SK-N-SH (cell line): Measurements from ENCODE around the gene EPB41L2.

Experiments used
- CTCF ChIP-seq: fragments of 200-600 bp; sonication (generic); IDR thresholded peaks from 2 replicates; pipeline ENCODE4 v1.6.1; 2017; ENCODE audit warnings: antibody characterized with exemption, mild to moderate bottlenecking, moderate library complexity
- EZH2phosphoT487 ChIP-seq: fragments of 200-600 bp; sonication (generic); IDR thresholded peaks from 2 replicates; pipeline ENCODE4 v1.6.1; 2017; ENCODE audit warnings: low read depth, mixed run types, mild to moderate bottlenecking, antibody characterized with exemption, moderate library complexity, borderline replicate concordance
- POLR2AphosphoS5 ChIP-seq: IDR thresholded peaks from 2 replicates; pipeline ENCODE4 v1.6.1; 2012; ENCODE audit warnings: low read depth, low read length
- REST ChIP-seq: IDR thresholded peaks from 2 replicates; pipeline ENCODE4 v1.6.1; 2012; ENCODE audit warnings: mild to moderate bottlenecking, low read depth, low read length, moderate library complexity
- YY1 ChIP-seq: IDR thresholded peaks from 2 replicates; pipeline ENCODE4 v1.4.0; 2012; ENCODE audit warnings: low read depth, mild to moderate bottlenecking
- TF ChIP-seq, protein P1 (sequence below): fragments of 150-350 bp; IDR thresholded peaks from 2 replicates; pipeline ENCODE4 v1.6.1; 2017; ENCODE audit warnings: antibody characterized with exemption, low read length, low read depth, borderline replicate concordance
- TF ChIP-seq, protein P2 (sequence below): IDR thresholded peaks from 2 replicates; pipeline ENCODE4 v1.4.0; 2012; ENCODE audit warnings: low read depth

- TF ChIP-seq CTCF (no peak), REST (no peak), POLR2AphosphoS5 (no peak), YY1 (no peak), EZH2phosphoT487 (no peak)
- TF ChIP-seq, protein P1, sequence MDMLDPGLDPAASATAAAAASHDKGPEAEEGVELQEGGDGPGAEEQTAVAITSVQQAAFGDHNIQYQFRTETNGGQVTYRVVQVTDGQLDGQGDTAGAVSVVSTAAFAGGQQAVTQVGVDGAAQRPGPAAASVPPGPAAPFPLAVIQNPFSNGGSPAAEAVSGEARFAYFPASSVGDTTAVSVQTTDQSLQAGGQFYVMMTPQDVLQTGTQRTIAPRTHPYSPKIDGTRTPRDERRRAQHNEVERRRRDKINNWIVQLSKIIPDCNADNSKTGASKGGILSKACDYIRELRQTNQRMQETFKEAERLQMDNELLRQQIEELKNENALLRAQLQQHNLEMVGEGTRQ: no peak
- TF ChIP-seq, protein P2, sequence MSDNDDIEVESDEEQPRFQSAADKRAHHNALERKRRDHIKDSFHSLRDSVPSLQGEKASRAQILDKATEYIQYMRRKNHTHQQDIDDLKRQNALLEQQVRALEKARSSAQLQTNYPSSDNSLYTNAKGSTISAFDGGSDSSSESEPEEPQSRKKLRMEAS: no peak
These were observed 237.1 kb downstream of the EPB41L2 start for GRCh38 chr6:130825772-130826441.
